GM12875 (cell line): ENCODE measurements around the gene PGAP6.

Experiments
- H3K4me3 ChIP-seq: one replicate; pipeline ENCODE4 v1.5.1; 2011; ENCODE audit warnings: low read depth, low read length, control low read depth
- CTCF ChIP-seq: IDR thresholded peaks from 2 replicates; pipeline ENCODE4 v1.5.1; 2011; ENCODE audit warnings: low read depth, mild to moderate bottlenecking, control low read depth, inconsistent platforms, low read length, moderate library complexity, borderline replicate concordance; ENCODE audit not compliant: insufficient read depth

The PGAP6 gene

GRCh38 chr16:376817-377418, 4.9 kb downstream of the PGAP6 start:
- TF ChIP-seq CTCF: no peak
- H3K4me3 ChIP-seq: no peak overlapping the region

- TF ChIP-seq CTCF: no peak
- H3K4me3 ChIP-seq: no peak overlapping the region
These were observed 5.6 kb downstream of the PGAP6 start for GRCh38 chr16:375927-376816.

GRCh38 chr16:375212-375611, 6.6 kb downstream of the PGAP6 start:
- H3K4me3 ChIP-seq: no peak overlapping the region
- TF ChIP-seq CTCF: no peak

GRCh38 chr16:374616-374926, 7.2 kb downstream of the PGAP6 start:
- H3K4me3 ChIP-seq: no peak overlapping the region
- TF ChIP-seq CTCF: no peak

- TF ChIP-seq CTCF: no peak
- H3K4me3 ChIP-seq: no peak overlapping the region
These were observed 7.7 kb downstream of the PGAP6 start for GRCh38 chr16:373848-374615.

- no peak overlapping the region for H3K4me3 ChIP-seq
- TF ChIP-seq CTCF: no peak
These were observed 8.7 kb downstream of the PGAP6 start for GRCh38 chr16:373020-373598.
